ENCODE data around the gene ERFL. TPM values are rescaled to one million over a fixed set of nuclear protein-coding genes. Genes with fewer than 3 reads are reported as not detected.

ERFL gene
- total and polyA plus RNA-seq, 2 of the 8 experiments (the other 6 are each of a cell fraction or from before 2014, with no cell fraction given), result 0.12 TPM; not detected in 1

GRCh38 chr19:41959056-41960053 lies 31.1 kb upstream of the ERFL start, which contains the start of gene RABAC1 (continued):
- TF ChIP-seq, protein P1, sequence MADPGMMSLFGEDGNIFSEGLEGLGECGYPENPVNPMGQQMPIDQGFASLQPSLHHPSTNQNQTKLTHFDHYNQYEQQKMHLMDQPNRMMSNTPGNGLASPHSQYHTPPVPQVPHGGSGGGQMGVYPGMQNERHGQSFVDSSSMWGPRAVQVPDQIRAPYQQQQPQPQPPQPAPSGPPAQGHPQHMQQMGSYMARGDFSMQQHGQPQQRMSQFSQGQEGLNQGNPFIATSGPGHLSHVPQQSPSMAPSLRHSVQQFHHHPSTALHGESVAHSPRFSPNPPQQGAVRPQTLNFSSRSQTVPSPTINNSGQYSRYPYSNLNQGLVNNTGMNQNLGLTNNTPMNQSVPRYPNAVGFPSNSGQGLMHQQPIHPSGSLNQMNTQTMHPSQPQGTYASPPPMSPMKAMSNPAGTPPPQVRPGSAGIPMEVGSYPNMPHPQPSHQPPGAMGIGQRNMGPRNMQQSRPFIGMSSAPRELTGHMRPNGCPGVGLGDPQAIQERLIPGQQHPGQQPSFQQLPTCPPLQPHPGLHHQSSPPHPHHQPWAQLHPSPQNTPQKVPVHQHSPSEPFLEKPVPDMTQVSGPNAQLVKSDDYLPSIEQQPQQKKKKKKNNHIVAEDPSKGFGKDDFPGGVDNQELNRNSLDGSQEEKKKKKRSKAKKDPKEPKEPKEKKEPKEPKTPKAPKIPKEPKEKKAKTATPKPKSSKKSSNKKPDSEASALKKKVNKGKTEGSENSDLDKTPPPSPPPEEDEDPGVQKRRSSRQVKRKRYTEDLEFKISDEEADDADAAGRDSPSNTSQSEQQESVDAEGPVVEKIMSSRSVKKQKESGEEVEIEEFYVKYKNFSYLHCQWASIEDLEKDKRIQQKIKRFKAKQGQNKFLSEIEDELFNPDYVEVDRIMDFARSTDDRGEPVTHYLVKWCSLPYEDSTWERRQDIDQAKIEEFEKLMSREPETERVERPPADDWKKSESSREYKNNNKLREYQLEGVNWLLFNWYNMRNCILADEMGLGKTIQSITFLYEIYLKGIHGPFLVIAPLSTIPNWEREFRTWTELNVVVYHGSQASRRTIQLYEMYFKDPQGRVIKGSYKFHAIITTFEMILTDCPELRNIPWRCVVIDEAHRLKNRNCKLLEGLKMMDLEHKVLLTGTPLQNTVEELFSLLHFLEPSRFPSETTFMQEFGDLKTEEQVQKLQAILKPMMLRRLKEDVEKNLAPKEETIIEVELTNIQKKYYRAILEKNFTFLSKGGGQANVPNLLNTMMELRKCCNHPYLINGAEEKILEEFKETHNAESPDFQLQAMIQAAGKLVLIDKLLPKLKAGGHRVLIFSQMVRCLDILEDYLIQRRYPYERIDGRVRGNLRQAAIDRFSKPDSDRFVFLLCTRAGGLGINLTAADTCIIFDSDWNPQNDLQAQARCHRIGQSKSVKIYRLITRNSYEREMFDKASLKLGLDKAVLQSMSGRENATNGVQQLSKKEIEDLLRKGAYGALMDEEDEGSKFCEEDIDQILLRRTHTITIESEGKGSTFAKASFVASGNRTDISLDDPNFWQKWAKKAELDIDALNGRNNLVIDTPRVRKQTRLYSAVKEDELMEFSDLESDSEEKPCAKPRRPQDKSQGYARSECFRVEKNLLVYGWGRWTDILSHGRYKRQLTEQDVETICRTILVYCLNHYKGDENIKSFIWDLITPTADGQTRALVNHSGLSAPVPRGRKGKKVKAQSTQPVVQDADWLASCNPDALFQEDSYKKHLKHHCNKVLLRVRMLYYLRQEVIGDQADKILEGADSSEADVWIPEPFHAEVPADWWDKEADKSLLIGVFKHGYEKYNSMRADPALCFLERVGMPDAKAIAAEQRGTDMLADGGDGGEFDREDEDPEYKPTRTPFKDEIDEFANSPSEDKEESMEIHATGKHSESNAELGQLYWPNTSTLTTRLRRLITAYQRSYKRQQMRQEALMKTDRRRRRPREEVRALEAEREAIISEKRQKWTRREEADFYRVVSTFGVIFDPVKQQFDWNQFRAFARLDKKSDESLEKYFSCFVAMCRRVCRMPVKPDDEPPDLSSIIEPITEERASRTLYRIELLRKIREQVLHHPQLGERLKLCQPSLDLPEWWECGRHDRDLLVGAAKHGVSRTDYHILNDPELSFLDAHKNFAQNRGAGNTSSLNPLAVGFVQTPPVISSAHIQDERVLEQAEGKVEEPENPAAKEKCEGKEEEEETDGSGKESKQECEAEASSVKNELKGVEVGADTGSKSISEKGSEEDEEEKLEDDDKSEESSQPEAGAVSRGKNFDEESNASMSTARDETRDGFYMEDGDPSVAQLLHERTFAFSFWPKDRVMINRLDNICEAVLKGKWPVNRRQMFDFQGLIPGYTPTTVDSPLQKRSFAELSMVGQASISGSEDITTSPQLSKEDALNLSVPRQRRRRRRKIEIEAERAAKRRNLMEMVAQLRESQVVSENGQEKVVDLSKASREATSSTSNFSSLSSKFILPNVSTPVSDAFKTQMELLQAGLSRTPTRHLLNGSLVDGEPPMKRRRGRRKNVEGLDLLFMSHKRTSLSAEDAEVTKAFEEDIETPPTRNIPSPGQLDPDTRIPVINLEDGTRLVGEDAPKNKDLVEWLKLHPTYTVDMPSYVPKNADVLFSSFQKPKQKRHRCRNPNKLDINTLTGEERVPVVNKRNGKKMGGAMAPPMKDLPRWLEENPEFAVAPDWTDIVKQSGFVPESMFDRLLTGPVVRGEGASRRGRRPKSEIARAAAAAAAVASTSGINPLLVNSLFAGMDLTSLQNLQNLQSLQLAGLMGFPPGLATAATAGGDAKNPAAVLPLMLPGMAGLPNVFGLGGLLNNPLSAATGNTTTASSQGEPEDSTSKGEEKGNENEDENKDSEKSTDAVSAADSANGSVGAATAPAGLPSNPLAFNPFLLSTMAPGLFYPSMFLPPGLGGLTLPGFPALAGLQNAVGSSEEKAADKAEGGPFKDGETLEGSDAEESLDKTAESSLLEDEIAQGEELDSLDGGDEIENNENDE (IDR thresholded peaks at IDR 0.05; ENCODE audit: insufficient replicate concordance, low read length), result no peak
- TF ChIP-seq JUN (IDR thresholded peaks at IDR 0.05; ENCODE audit: low read depth, low read length) (no peak), BRCA1 (IDR thresholded peaks at IDR 0.05; ENCODE audit: low read depth, low read length) (no peak), RBBP5 (IDR thresholded peaks at IDR 0.05; ENCODE audit: borderline replicate concordance, low read depth, low read length) (no peak), POLR2A (IDR thresholded peaks at IDR 0.05; ENCODE audit: control extremely low read depth in 1 of 2, low read depth in 2 of 2, low read length in 2 of 2) (peak in 1 of 2 experiments; percentile 75; a peak in 1 of 3 replicates)
- TF ChIP-seq, protein P2, sequence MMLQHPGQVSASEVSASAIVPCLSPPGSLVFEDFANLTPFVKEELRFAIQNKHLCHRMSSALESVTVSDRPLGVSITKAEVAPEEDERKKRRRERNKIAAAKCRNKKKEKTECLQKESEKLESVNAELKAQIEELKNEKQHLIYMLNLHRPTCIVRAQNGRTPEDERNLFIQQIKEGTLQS (IDR thresholded peaks at IDR 0.05; ENCODE audit: insufficient read depth, low read depth, low read length), result 0 out of 2 replicates have a peak, but pooled peaks have one; percentile 6
- TF ChIP-seq, protein P3, sequence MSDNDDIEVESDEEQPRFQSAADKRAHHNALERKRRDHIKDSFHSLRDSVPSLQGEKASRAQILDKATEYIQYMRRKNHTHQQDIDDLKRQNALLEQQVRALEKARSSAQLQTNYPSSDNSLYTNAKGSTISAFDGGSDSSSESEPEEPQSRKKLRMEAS (IDR thresholded peaks at IDR 0.05), result peak; percentile 33; the same call in 1 of the 2 replicates

Measured in H1 (cell line).